HG02840 (cell line): ENCODE data around the gene IFI16.

ENCODE experiments used
- ATAC-seq: cut with Tn5 transposase; IDR thresholded peaks from one replicate; pipeline ENCODE4 v1.9.1; 2021; ENCODE audit warnings: mild to moderate bottlenecking, moderate library complexity, moderate number of reproducible peaks; ENCODE audit not compliant: unreplicated experiment, low FRiP score

IFI16 gene

GRCh38 chr1:159009704-159010361 is at the start of gene IFI16:
Gene IFI16 (plus strand): TSS chr1:159009907. CDS start chr1:159014681, 4,774 bp downstream.
- peak; percentile 56 for ATAC-seq

- no peak for ATAC-seq
Observed at GRCh38 chr1:158961178-158961577, 48.5 kb upstream of the IFI16 start.

- ATAC-seq = no peak
Observed at GRCh38 chr1:158962983-158963382, 46.7 kb upstream of the IFI16 start.

GRCh38 chr1:158969166-158969565 is 40.5 kb upstream of the IFI16 start:
- ATAC-seq = no peak

GRCh38 chr1:158969855-158970254 is 39.9 kb upstream of the IFI16 start:
- ATAC-seq = no peak

- no peak for ATAC-seq
Observed at GRCh38 chr1:158972841-158973240, 36.9 kb upstream of the IFI16 start.

- no peak for ATAC-seq
Observed at GRCh38 chr1:158976219-158976618, 33.5 kb upstream of the IFI16 start.

- no peak for ATAC-seq
Observed at GRCh38 chr1:158978730-158979129, 31.0 kb upstream of the IFI16 start.

- no peak for ATAC-seq
Observed at GRCh38 chr1:158979229-158979628, 30.5 kb upstream of the IFI16 start.

GRCh38 chr1:158983235-158983634 is 26.5 kb upstream of the IFI16 start:
- ATAC-seq = no peak

- no peak for ATAC-seq
Observed at GRCh38 chr1:158984386-158984785, 25.3 kb upstream of the IFI16 start.

GRCh38 chr1:158989424-158989823 is 20.3 kb upstream of the IFI16 start:
- ATAC-seq = no peak

- no peak for ATAC-seq
Observed at GRCh38 chr1:158992787-158993312, 16.9 kb upstream of the IFI16 start.

GRCh38 chr1:158996998-158997397 is 12.7 kb upstream of the IFI16 start:
- no peak for ATAC-seq

- ATAC-seq = no peak
Observed at GRCh38 chr1:158998037-158998780, 11.5 kb upstream of the IFI16 start.

- no peak for ATAC-seq
Observed at GRCh38 chr1:158998781-158999161, 10.9 kb upstream of the IFI16 start.

- no peak for ATAC-seq
Observed at GRCh38 chr1:158999316-159000069, 10.2 kb upstream of the IFI16 start.

- no peak for ATAC-seq
Observed at GRCh38 chr1:159000070-159000409, 9.7 kb upstream of the IFI16 start.

- no peak for ATAC-seq
Observed at GRCh38 chr1:159000625-159001024, 9.1 kb upstream of the IFI16 start.

GRCh38 chr1:159005161-159005560 is 4.5 kb upstream of the IFI16 start:
- ATAC-seq = no peak

- no peak for ATAC-seq
Observed at GRCh38 chr1:159005676-159006075, 4.0 kb upstream of the IFI16 start.
